ENCODE measurements around the gene ARHGEF1.

GRCh38 chr19:41933693-41934426 lies 50.9 kb downstream of the ARHGEF1 start:
- TF ChIP-seq REST (IDR thresholded peaks at IDR 0.05; ENCODE audit: insufficient read depth in 1 of 2, low read depth in 2 of 2, low read length in 2 of 2) (no peak), SIN3A (IDR thresholded peaks at IDR 0.05; ENCODE audit: borderline replicate concordance, insufficient read depth, low read length) (no peak)

Data from PFSK-1 (cell line).